CD14-positive monocyte (primary cell): ENCODE results near the gene OR6S1. TPM values are rescaled to one million over a fixed set of nuclear protein-coding genes. Genes with fewer than 3 reads are reported as not detected.

Experiments used
- DNase-seq, 3 donors: peaks; one replicate each; pipeline ENCODE4 v3.0.0-alpha.2; 2011 to 2022
- H2AFZ ChIP-seq: 2 replicates; pipeline ENCODE4 v1.6.0; 2012; ENCODE audit warnings: mild to moderate bottlenecking, low read depth, low read length, inconsistent platforms; ENCODE audit not compliant: insufficient read depth, poor library complexity, severe bottlenecking
- H3K27ac ChIP-seq, 2 donors: 1 replicate in 1 of 2; 2 replicates in 1 of 2; pipeline ENCODE4 v1.5.1; 2012 to 2013; ENCODE audit warnings: low read length in 2 of 2, control low read depth in 1 of 2, inconsistent platforms in 1 of 2, low read depth in 1 of 2, mild to moderate bottlenecking in 1 of 2
- H3K27me3 ChIP-seq, 2 donors: one replicate each; pipeline versions ENCODE4 v1.6.0 to v1.6.1; 2011 to 2013; ENCODE audit warnings: low read length in 2 of 2; ENCODE audit not compliant: control insufficient read depth in 2 of 2, insufficient read depth in 2 of 2
- H3K36me3 ChIP-seq, 2 donors: replicated peaks in 1 of 2; 1 replicate in 1 of 2; 2 replicates in 1 of 2; pipeline versions ENCODE4 v1.5.1 to v1.6.1; 2012 to 2013; ENCODE audit warnings: low read length in 2 of 2, control low read depth in 1 of 2, inconsistent platforms in 1 of 2, mild to moderate bottlenecking in 1 of 2; ENCODE audit not compliant: insufficient read depth in 2 of 2, control insufficient read depth in 1 of 2
- H3K4me1 ChIP-seq, 2 donors: 1 replicate in 1 of 2; 2 replicates in 1 of 2; pipeline versions ENCODE4 v1.5.1 to v1.6.1; 2012 to 2013; ENCODE audit warnings: low read length in 2 of 2, control low read depth in 1 of 2, inconsistent platforms in 1 of 2, mild to moderate bottlenecking in 1 of 2, moderate library complexity in 1 of 2; ENCODE audit not compliant: insufficient read depth in 2 of 2, control insufficient read depth in 1 of 2
- H3K4me2 ChIP-seq: replicated peaks from 2 replicates; pipeline ENCODE3; 2012; ENCODE audit warnings: low read length, moderate library complexity, mild to moderate bottlenecking; ENCODE audit not compliant: poor library complexity, severe bottlenecking; ENCODE audit errors: extremely low read depth
- H3K4me3 ChIP-seq, 3 experiments: fragments of 200-600 bp in 1 of 3; sonication (generic) in 1 of 3; replicated peaks in 1 of 3; 1 replicate in 2 of 3; 2 replicates in 1 of 3; pipeline ENCODE4 v1.5.1; 2011 to 2013; ENCODE audit warnings: low read length in 3 of 3, mild to moderate bottlenecking in 3 of 3, control low read depth in 2 of 3, low read depth in 2 of 3, inconsistent platforms in 1 of 3, moderate library complexity in 1 of 3
- H3K79me2 ChIP-seq: 2 replicates; pipeline ENCODE4 v1.6.0; 2012; ENCODE audit warnings: mild to moderate bottlenecking, control low read depth, inconsistent platforms, low read length, moderate library complexity; ENCODE audit not compliant: insufficient read depth
- H3K9ac ChIP-seq: 2 replicates; pipeline ENCODE4 v1.6.0; 2017; ENCODE audit warnings: low read length, mild to moderate bottlenecking; ENCODE audit not compliant: insufficient read depth, poor library complexity, severe bottlenecking
- H3K9me3 ChIP-seq, 2 donors: replicated peaks in 1 of 2; 1 replicate in 1 of 2; 2 replicates in 1 of 2; pipeline versions ENCODE4 v1.5.1 to v1.6.1; 2012 to 2013; ENCODE audit warnings: low read length in 2 of 2, control low read depth in 1 of 2; ENCODE audit not compliant: control insufficient read depth in 1 of 2, insufficient read depth in 1 of 2
- H4K20me1 ChIP-seq: 2 replicates; pipeline ENCODE4 v1.6.0; 2012; ENCODE audit warnings: mild to moderate bottlenecking, low read length, control low read depth, moderate library complexity; ENCODE audit not compliant: insufficient read depth
- H3K27ac Mint-ChIP-seq, 7 donors: one replicate each; pipeline ENCODE4 v1.8.0; 2020; ENCODE audit warnings: mild to moderate bottlenecking in 7 of 7, mixed read lengths in 7 of 7, moderate library complexity in 6 of 7, inconsistent platforms in 2 of 7
- H3K27me3 Mint-ChIP-seq, 3 donors: one replicate each; pipeline ENCODE4 v1.8.0; 2021 to 2022; ENCODE audit warnings: low read depth in 3 of 3, mild to moderate bottlenecking in 3 of 3, mixed read lengths in 3 of 3, moderate library complexity in 3 of 3, inconsistent platforms in 1 of 3
- H3K36me3 Mint-ChIP-seq, 2 donors: one replicate each; pipeline ENCODE4 v1.8.0; 2020; ENCODE audit warnings: mixed read lengths in 2 of 2, inconsistent platforms in 1 of 2, mild to moderate bottlenecking in 1 of 2
- H3K4me1 Mint-ChIP-seq: one replicate; pipeline ENCODE4 v1.8.0; 2020; ENCODE audit warnings: mild to moderate bottlenecking, mixed read lengths
- H3K4me3 Mint-ChIP-seq, 2 donors: one replicate each; pipeline ENCODE4 v1.8.0; 2020; ENCODE audit warnings: mild to moderate bottlenecking in 2 of 2, mixed read lengths in 2 of 2, moderate library complexity in 1 of 2
- H3K9me3 Mint-ChIP-seq, 7 donors: one replicate each; pipeline ENCODE4 v1.8.0; 2020 to 2022; ENCODE audit warnings: mixed read lengths in 7 of 7, mild to moderate bottlenecking in 6 of 7, moderate library complexity in 6 of 7, inconsistent platforms in 2 of 7
- CTCF ChIP-seq: fragments of 200-600 bp; IDR thresholded peaks from one replicate; pipeline ENCODE4 v1.8.0; 2022; ENCODE audit warnings: antibody characterized with exemption, mild to moderate bottlenecking
- WGBS: methylation state at CpG from one replicate; pipeline ENCODE4 v1.1.5; 2013; ENCODE audit warnings: missing lambda C conversion rate; ENCODE audit not compliant: insufficient coverage; 5-methylcytosine and 5-hydroxymethylcytosine counted together
- intact Hi-C, 2 donors: fragments of 100-400 bp; cut with micrococcal nuclease; formaldehyde crosslinking; loops; one replicate each; pipeline versions ENCODE4 v1.15.0 to v1.15.1; 2023
- polyA plus RNA-seq, 3 donors: library from polyadenylated mRNA; depleted of rRNA in 1 of 3; unstranded in 2 of 3; stranded (reverse) in 1 of 3; fragments of 300-500 nt in 2 of 3; fragments of >200 nt in 1 of 3; fragmentation: Illumina TruSeq in 2 of 3; gene quantifications; 1 replicate in 2 of 3; 2 replicates in 1 of 3; pipeline ENCODE4 v1.2.3, GENCODE V29; 2012 to 2021

Gene OR6S1
- polyA plus RNA-seq, 3 donors, result not detected

GRCh38 chr14:20602583-20602982 lies 38.9 kb downstream of the OR6S1 start:
- H3K36me3 Mint-ChIP-seq, result no peaks in the 10 kb centered on the region
- Histone ChIP-seq H4K20me1 (no peaks in the 10 kb centered on the region), H3K4me1 (peaks cover 3 to 6% of the 10 kb centered on the region in 2 donors), H2AFZ (no peak overlapping the region), H3K9me3 (no peaks in the 10 kb centered on the region), H3K27ac (no peak overlapping the region), H3K4me3 (no peak overlapping the region), H3K4me2 (no peak overlapping the region), H3K27me3 (no peaks in the 10 kb centered on the region), H3K79me2 (no peaks in the 10 kb centered on the region), H3K9ac (no peak overlapping the region), H3K36me3 (no peaks in the 10 kb centered on the region)
- no peak overlapping the region for H3K4me3 Mint-ChIP-seq
- H3K27me3 Mint-ChIP-seq, result peaks cover 0 to 3% (median 0%) of the 10 kb centered on the region in 3 donors
- no peak for DNase-seq
- TF ChIP-seq CTCF, result no peak
- 100% methylated on average over 9 of the region's 9 CpGs for WGBS
- no peaks in the 10 kb centered on the region for H3K9me3 Mint-ChIP-seq
- peaks cover 14% of the 10 kb centered on the region for H3K4me1 Mint-ChIP-seq
- H3K27ac Mint-ChIP-seq, result peak overlapping the region in 1 of 7 donors; percentile 55
- intact Hi-C loops, result no loop called here

- Histone ChIP-seq H4K20me1 (no peaks in the 10 kb centered on the region), H3K9ac (no peak overlapping the region), H3K36me3 (no peaks in the 10 kb centered on the region), H3K27me3 (no peaks in the 10 kb centered on the region), H3K27ac (peak overlapping the region in 1 of 2 donors; percentile 36), H3K4me1 (peaks cover 3 to 6% of the 10 kb centered on the region in 2 donors), H3K9me3 (no peaks in the 10 kb centered on the region), H3K4me3 (peak overlapping the region in 2 of 3 experiments; percentile 17 to 53), H2AFZ (peak overlapping the region; percentile 59), H3K79me2 (no peaks in the 10 kb centered on the region), H3K4me2 (peak overlapping the region; percentile 35)
- no peak for TF ChIP-seq CTCF
- Mint-ChIP-seq H3K4me1 (peaks cover 14% of the 10 kb centered on the region), H3K27ac (no peak overlapping the region), H3K27me3 (peaks cover 0 to 6% (median 0%) of the 10 kb centered on the region in 3 donors), H3K36me3 (no peaks in the 10 kb centered on the region), H3K9me3 (no peaks in the 10 kb centered on the region), H3K4me3 (peak overlapping the region; percentile 71 to 72)
- no peak for DNase-seq
- WGBS, result 46% methylated on average over 12 of the region's 12 CpGs
- intact Hi-C loops, result no loop called here
These were observed 40.0 kb downstream of the OR6S1 start for GRCh38 chr14:20601522-20601921.
